Anterior cingulate cortex (tissue), 58 donors: ENCODE results near the gene QRICH2.
"Not testable (repeated sequence)": the region's sequence is repeated elsewhere in the genome, so short reads cannot be mapped to it uniquely, and the experiment has no call there.

Experiments used
- DNase-seq, 58 donors: peaks; one replicate each; lab custom pipeline; 2025; lab: John Stamatoyannopoulos, UW

Gene QRICH2

GRCh38 chr17:76333673-76334505, 25.8 kb upstream of the QRICH2 start:
- peak in 1 of 58 donors; percentile 6 for DNase-seq

- no peak for DNase-seq
These were observed 23.0 kb upstream of the QRICH2 start for GRCh38 chr17:76331083-76331482.

- DNase-seq, result no peak
These were observed 21.6 kb upstream of the QRICH2 start for GRCh38 chr17:76329664-76330063.

- no peak for DNase-seq
These were observed 19.6 kb upstream of the QRICH2 start for GRCh38 chr17:76327696-76328095.

GRCh38 chr17:76326306-76326705, 18.2 kb upstream of the QRICH2 start:
- no peak for DNase-seq

- no peak for DNase-seq
These were observed 10.5 kb upstream of the QRICH2 start for GRCh38 chr17:76318586-76318985.

GRCh38 chr17:76317535-76317934, 9.5 kb upstream of the QRICH2 start:
- no peak for DNase-seq

GRCh38 chr17:76314392-76315227, 6.5 kb upstream of the QRICH2 start:
- DNase-seq, result no peak

GRCh38 chr17:76312735-76313134, 4.7 kb upstream of the QRICH2 start:
- DNase-seq, result no peak

- no peak for DNase-seq
These were observed 1.4 kb upstream of the QRICH2 start for GRCh38 chr17:76309461-76309860.

- DNase-seq, result no peak
These were observed 644 bp downstream of the QRICH2 start for GRCh38 chr17:76307299-76307965.

- DNase-seq, result not testable (repeated sequence)
These were observed 3.0 kb downstream of the QRICH2 start for GRCh38 chr17:76305135-76305454.

- DNase-seq, result no peak
These were observed 3.6 kb downstream of the QRICH2 start for GRCh38 chr17:76304226-76305134.

- no peak for DNase-seq
These were observed 10.6 kb downstream of the QRICH2 start for GRCh38 chr17:76297436-76297835.

GRCh38 chr17:76296889-76297288, 11.2 kb downstream of the QRICH2 start:
- no peak for DNase-seq

- no peak for DNase-seq
These were observed 11.9 kb downstream of the QRICH2 start for GRCh38 chr17:76296186-76296585.

- DNase-seq, result no peak
These were observed 15.0 kb downstream of the QRICH2 start for GRCh38 chr17:76293106-76293505.

- DNase-seq, result no peak
These were observed 15.5 kb downstream of the QRICH2 start for GRCh38 chr17:76292567-76292966.

GRCh38 chr17:76281573-76282371, 26.3 kb downstream of the QRICH2 start:
- no peak for DNase-seq
